Hippocampal formation (tissue), 2 donors: ENCODE measurements around the gene AKNAD1.

Experiments
- DNase-seq, 2 donors: peaks; one replicate each; lab custom pipeline; 2025; lab: John Stamatoyannopoulos, UW

Gene AKNAD1

DNA sequence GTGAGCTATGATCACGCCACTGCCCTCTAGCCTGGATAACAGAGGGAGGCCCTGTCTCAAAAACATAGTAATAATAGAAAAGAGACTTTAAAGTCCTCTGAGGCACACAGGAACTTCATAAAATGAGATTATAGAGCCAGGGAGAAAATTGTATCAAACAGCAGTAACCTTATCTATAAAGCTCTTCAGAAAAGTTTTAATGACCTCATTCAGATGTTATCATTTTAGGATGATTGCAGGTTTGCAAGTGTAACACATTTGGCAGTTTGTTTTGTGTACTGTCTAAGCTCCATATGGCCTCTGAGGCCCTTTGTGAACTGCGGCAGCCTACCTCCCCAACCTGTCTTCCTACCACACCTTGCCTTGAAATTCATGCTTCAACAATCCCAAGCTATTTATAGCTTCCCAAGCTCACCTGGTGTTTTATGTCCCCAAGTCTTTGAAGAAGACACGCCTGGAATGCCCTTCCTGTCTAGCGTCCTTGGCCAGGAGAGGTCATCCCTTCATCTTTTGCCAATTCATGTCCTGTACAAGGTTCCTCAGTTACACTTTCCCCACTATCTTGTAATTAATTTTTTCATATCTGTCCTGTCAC lies 8.5 kb upstream of the AKNAD1 start:
- no peak for DNase-seq

GRCh38 chr1:108863984-108864383 lies 7.1 kb upstream of the AKNAD1 start:
- no peak for DNase-seq

GRCh38 chr1:108862698-108863477 lies 6.0 kb upstream of the AKNAD1 start:
- no peak for DNase-seq

- DNase-seq: no peak
Measured at GRCh38 chr1:108862017-108862610, 5.2 kb upstream of the AKNAD1 start.

GRCh38 chr1:108861566-108861965 lies 4.7 kb upstream of the AKNAD1 start:
- DNase-seq: no peak

GRCh38 chr1:108860190-108860907 lies 3.5 kb upstream of the AKNAD1 start:
- no peak for DNase-seq

DNA sequence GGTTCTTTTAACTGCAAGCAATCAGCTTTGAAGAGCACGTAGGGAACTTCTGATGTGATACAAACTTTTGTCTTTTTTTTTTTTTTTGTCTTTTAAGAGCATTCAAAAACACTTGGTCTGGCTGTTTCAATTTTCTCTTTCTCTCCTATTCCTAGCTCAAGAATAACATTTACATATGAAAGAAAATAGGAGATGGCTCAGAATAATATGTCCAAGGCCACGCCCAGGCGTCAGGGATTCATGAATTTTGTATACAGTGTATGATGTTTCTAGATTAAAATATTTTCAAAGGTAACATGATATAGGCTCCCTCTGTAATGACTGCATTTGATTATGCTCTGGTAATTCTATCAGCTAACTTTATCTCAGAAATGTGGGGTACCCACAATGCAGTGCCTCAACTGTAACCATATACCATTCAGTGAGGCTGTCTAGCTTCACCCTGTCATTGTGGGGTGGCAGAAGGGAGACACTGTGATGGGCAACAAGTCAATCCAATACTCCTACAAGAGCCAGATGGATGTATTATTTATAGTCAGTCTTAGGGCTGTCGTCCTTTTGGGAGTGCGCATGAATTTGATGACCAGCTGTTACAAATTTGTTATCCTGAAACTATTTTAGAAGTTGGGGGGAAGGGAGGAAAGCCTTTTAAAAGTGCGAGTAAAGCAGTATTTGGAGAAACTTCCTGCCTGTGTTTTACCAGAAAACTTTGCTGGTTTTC lies 1.5 kb upstream of the AKNAD1 start:
- no peak for DNase-seq

GRCh38 chr1:108854221-108855019 lies 2.5 kb downstream of the AKNAD1 start:
- DNase-seq: no peak

- DNase-seq: peak in 1 of 2 donors; percentile 63
Measured at GRCh38 chr1:108852221-108852975, 4.5 kb downstream of the AKNAD1 start.

- no peak for DNase-seq
Measured at GRCh38 chr1:108851567-108851966, 5.3 kb downstream of the AKNAD1 start.

- no peak for DNase-seq
Measured at GRCh38 chr1:108850929-108851328, 6.0 kb downstream of the AKNAD1 start.

- no peak for DNase-seq
Measured at GRCh38 chr1:108848806-108849205, 8.1 kb downstream of the AKNAD1 start.

DNA sequence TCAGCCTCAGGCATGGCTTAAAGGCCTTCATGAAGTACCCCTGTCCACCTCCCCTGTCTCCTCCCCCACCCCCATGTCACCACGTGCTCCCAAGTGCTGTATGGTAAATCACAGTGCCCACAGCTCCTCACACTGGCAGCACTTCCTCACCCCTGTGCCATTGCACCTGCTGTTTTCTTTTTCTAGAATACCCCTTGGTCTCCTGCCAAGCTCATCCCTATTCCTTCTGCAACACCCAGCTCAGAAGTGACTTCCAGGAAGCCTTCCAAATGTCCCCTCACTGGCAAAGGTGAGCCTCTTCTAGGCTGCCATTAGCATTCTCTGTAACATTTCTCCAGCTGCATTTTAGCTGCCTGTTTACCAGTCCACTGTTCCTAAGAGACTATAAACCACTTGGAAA lies 9.4 kb downstream of the AKNAD1 start:
- DNase-seq: no peak

- no peak for DNase-seq
Measured at GRCh38 chr1:108845991-108846390, 10.9 kb downstream of the AKNAD1 start.

DNA sequence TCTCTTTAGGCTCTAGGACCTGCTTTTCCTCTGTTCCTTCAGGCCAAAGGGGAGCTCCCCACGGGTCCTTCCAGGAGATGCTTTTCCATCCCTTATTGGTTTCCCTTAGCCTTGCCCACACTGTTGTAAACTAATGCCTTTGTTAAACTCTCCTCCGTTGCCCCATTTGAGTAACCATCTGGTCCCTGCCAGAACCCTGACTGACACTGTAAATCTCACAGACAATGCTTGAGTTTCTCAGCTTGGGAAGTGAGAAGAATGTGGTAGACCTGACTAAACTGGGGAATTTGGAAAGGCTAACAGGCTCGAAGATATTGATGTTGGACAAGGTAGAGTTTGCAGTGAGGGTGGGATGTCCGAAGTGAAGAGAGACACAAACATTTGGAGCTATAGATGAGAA lies 11.4 kb downstream of the AKNAD1 start:
- no peak for DNase-seq

GRCh38 chr1:108843390-108844137 lies 13.3 kb downstream of the AKNAD1 start:
- no peak for DNase-seq

- no peak for DNase-seq
Measured at GRCh38 chr1:108842525-108843181, 14.2 kb downstream of the AKNAD1 start.

DNA sequence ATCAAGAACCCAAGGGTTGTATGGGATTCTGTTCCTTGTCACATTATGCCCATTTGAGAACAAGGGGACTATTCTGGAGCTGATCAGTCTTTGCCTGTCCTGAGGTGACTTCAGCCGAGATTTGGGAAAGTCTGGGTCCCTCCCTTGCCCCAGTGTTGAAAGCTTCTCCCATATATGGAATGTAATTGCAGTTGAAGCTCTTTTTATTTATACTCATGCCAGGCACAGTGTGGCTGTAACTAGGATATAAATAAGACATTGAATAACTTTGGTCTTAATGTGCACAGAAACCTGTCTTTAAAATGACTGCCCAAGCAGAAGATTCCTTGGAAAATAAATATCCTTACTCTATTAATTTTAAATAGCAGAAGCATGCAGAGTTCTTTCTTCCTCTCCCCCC lies 15.2 kb downstream of the AKNAD1 start:
- no peak for DNase-seq

DNA sequence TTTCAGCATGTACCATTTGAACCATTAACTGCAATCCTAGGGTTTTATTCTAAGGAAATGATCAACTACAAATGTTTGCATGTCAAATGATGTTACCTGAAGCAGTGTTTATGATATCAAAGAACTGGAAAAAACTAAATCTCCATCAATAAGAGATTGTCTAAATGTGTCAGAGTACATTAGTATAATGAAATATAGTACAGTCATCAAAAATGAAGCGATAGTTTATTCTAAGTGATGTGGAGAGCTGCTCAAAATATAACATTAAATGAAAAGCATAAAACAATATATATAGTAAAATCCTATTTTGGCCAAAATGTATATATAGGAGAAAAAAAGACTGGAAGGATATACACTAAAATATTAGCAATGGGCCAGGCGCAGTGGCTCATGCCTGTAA lies 24.0 kb downstream of the AKNAD1 start:
- no peak for DNase-seq
